Activated CD4-positive, alpha-beta T cell treated with anti-CD3 and anti-CD28 coated beads for 48 hours (primary cell): ENCODE measurements around the gene UGT1A1.
"Not testable (repeated sequence)": the region's sequence is repeated elsewhere in the genome, so short reads cannot be mapped to it uniquely, and the experiment has no call there.

ENCODE experiments used
- DNase-seq: peaks from one replicate; pipeline ENCODE4 v3.0.0-alpha.2; 2020

The UGT1A1 gene

GRCh38 chr2:233760043-233760442 lies at the start of gene UGT1A1:
Gene UGT1A1, plus strand, starts transcription at chr2:233760270. Its CDS starts 18 bp downstream, at chr2:233760288.
- no peak for DNase-seq

- peak; percentile 78 for DNase-seq
Observed at GRCh38 chr2:233711312-233712008, 48.6 kb upstream of the UGT1A1 start.

- no peak for DNase-seq
Observed at GRCh38 chr2:233712611-233713261, 47.3 kb upstream of the UGT1A1 start, which contains the start of gene UGT1A5. Gene UGT1A5, plus strand, starts transcription at chr2:233712907. Its CDS starts 85 bp downstream, at chr2:233712992.

- DNase-seq: no peak
Observed at GRCh38 chr2:233713262-233713615, 46.8 kb upstream of the UGT1A1 start.

- DNase-seq: no peak
Observed at GRCh38 chr2:233714121-233714520, 45.9 kb upstream of the UGT1A1 start.

- DNase-seq: no peak
Observed at GRCh38 chr2:233718552-233718951, 41.5 kb upstream of the UGT1A1 start, which contains the start of gene UGT1A4. Gene UGT1A4, plus strand, starts transcription at chr2:233718736. Its CDS starts 85 bp downstream, at chr2:233718821.

- no peak for DNase-seq
Observed at GRCh38 chr2:233728723-233729301, 31.3 kb upstream of the UGT1A1 start, which contains the start of gene UGT1A3. Gene UGT1A3, plus strand, starts transcription at chr2:233729042. Its CDS starts 85 bp downstream, at chr2:233729127.

- DNase-seq: not testable (repeated sequence)
Observed at GRCh38 chr2:233736868-233737653, 23.0 kb upstream of the UGT1A1 start.

- DNase-seq: no peak
Observed at GRCh38 chr2:233740870-233741269, 19.2 kb upstream of the UGT1A1 start.

- no peak for DNase-seq
Observed at GRCh38 chr2:233743464-233744259, 16.4 kb upstream of the UGT1A1 start.

GRCh38 chr2:233745073-233745755 lies 14.9 kb upstream of the UGT1A1 start:
- no peak for DNase-seq

- not testable (repeated sequence) for DNase-seq
Observed at GRCh38 chr2:233745838-233746237, 14.2 kb upstream of the UGT1A1 start.

GRCh38 chr2:233746475-233747282 lies 13.4 kb upstream of the UGT1A1 start:
- DNase-seq: no peak

- DNase-seq: no peak
Observed at GRCh38 chr2:233747283-233747544, 12.9 kb upstream of the UGT1A1 start.

- DNase-seq: not testable (repeated sequence)
Observed at GRCh38 chr2:233750689-233751088, 9.4 kb upstream of the UGT1A1 start.

- DNase-seq: not testable (repeated sequence)
Observed at GRCh38 chr2:233751212-233752009, 8.7 kb upstream of the UGT1A1 start.

- DNase-seq: no peak
Observed at GRCh38 chr2:233754872-233755611, 5.0 kb upstream of the UGT1A1 start.

GRCh38 chr2:233756429-233757081 lies 3.5 kb upstream of the UGT1A1 start:
- no peak for DNase-seq

- no peak for DNase-seq
Observed at GRCh38 chr2:233758141-233758540, 1.9 kb upstream of the UGT1A1 start.
